ENCODE data around the gene PRRC2A. TPM values are rescaled to one million over a fixed set of nuclear protein-coding genes. Genes with fewer than 3 reads are reported as not detected.
A peak's percentile ranks its signal among the peaks of the same experiment; 100 is the strongest.

The PRRC2A gene
- total RNA-seq, 1 experiment from 2014 or later: 318 TPM

GRCh38 chr6:31581434-31582229, 38.9 kb upstream of the PRRC2A start:
- DNase-seq (ENCODE audit: low read depth, low spot score) (no peak), ATAC-seq (peak; percentile 4; the same call in 1 of the 2 replicates)
- peak overlapping the region; percentile 84 for H3K27ac ChIP-seq (ENCODE audit: low read length)
- intact Hi-C loops (cut with micrococcal nuclease; ENCODE audit: unreplicated experiment): loop anchor here (2.0 kb wide), 1 partner anchor 15 kb away; no protein-coding TSS in a partner anchor
- TF ChIP-seq POLR2AphosphoS5 (IDR thresholded peaks at IDR 0.05; ENCODE audit: low read depth, low read length) (no peak; the same call in 1 of the 2 replicates), SIN3A (IDR thresholded peaks at IDR 0.05; ENCODE audit: borderline replicate concordance, insufficient read depth, low read depth, low read length) (no peak), CTCF (IDR thresholded peaks at IDR 0.05) (no peak), REST (IDR thresholded peaks at IDR 0.05; ENCODE audit: insufficient read depth in 1 of 2, low read depth in 2 of 2, low read length in 1 of 2) (no peak), TCF7L2 (IDR thresholded peaks at IDR 0.05; ENCODE audit: low read depth, low read length) (no peak)
- CTCF ChIA-PET: interaction anchor here (3.0 kb wide), 1 partner anchor 16 kb away, joined by 22 read pairs; no protein-coding TSS in a partner anchor
- no peaks in the 10 kb centered on the region for H3K27me3 ChIP-seq (ENCODE audit: control insufficient read depth, insufficient read depth, low read length)
- BruUV-seq (replicated peaks): no TSS peak
- POLR2A ChIA-PET: no interaction called here
- in situ Hi-C loops (cut with HindIII; ENCODE audit: low pct_unique_long_range_greater_than_20kb, low sequenced_read_pairs): no loop called here
- peaks cover 22% of the 10 kb centered on the region for H3K4me1 ChIP-seq (ENCODE audit: control insufficient read depth, insufficient read depth, low read length)
- H3K36me3 ChIP-seq (ENCODE audit: control insufficient read depth, insufficient read depth, low read length): no peaks in the 10 kb centered on the region
- no peaks in the 10 kb centered on the region for H3K9me3 ChIP-seq (ENCODE audit: control insufficient read depth, insufficient read depth, low read depth, low read length)
- H3K4me3 ChIP-seq (ENCODE audit: low read depth in 2 of 2, low read length in 2 of 2): peak overlapping the region; percentile 78 to 80

DNA sequence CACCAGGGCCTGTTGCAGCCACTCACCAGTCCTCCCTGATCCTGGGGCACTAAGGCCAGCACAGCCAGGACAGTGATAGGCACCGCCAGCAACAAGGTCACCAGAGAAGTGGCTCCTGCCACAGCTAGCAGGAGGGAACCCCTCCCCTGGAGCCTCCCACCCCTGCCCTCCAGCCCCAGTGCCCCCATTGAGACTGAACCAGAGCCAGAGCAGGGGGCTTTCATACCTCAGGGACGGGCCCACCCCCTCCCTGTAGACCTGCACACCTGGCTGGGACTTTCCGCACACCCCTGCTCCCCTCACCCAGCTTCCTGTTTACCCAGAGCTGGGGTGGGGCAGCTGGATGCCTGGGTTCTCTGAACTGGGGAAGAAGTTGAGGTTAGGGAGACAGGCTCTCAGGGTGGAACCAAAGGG, 38.3 kb upstream of the PRRC2A start, which contains the start of gene LTB:
Gene LTB (minus strand): TSS at position 195 of the 414 bp plus-strand sequence. CDS start 7 bp downstream, at position 188.
- intact Hi-C loops (cut with micrococcal nuclease; ENCODE audit: unreplicated experiment) (no loop called here), in situ Hi-C loops (cut with HindIII; ENCODE audit: low pct_unique_long_range_greater_than_20kb, low sequenced_read_pairs) (no loop called here)
- TF ChIP-seq CTCF (IDR thresholded peaks at IDR 0.05): no peak
- no peak for TF ChIP-seq TCF7L2 (IDR thresholded peaks at IDR 0.05; ENCODE audit: low read depth, low read length)
- TF ChIP-seq POLR2AphosphoS5 (IDR thresholded peaks at IDR 0.05; ENCODE audit: low read depth, low read length): no peak; the same call in 1 of the 2 replicates
- no peak for TF ChIP-seq SIN3A (IDR thresholded peaks at IDR 0.05; ENCODE audit: borderline replicate concordance, insufficient read depth, low read depth, low read length)
- no peak for TF ChIP-seq REST (IDR thresholded peaks at IDR 0.05; ENCODE audit: insufficient read depth in 1 of 2, low read depth in 2 of 2, low read length in 1 of 2)
- ATAC-seq (no peak), DNase-seq (ENCODE audit: low read depth, low spot score) (no peak)
- Histone ChIP-seq H3K27me3 (ENCODE audit: control insufficient read depth, insufficient read depth, low read length) (no peaks in the 10 kb centered on the region), H3K9me3 (ENCODE audit: control insufficient read depth, insufficient read depth, low read depth, low read length) (no peaks in the 10 kb centered on the region), H3K27ac (ENCODE audit: low read length) (peak within 1 kb of the TSS; percentile 84), H3K36me3 (ENCODE audit: control insufficient read depth, insufficient read depth, low read length) (no peaks in the 10 kb centered on the region), H3K4me1 (ENCODE audit: control insufficient read depth, insufficient read depth, low read length) (peaks cover 22% of the 10 kb centered on the region), H3K4me3 (ENCODE audit: low read depth in 2 of 2, low read length in 2 of 2) (peak within 1 kb of the TSS; percentile 78 to 80)
- BruUV-seq (replicated peaks): no TSS peak
- ChIA-PET POLR2A (interaction anchor here (0.6 kb wide), 1 partner anchor 27 kb away, joined by 4 read pairs; no protein-coding TSS in a partner anchor), CTCF (interaction anchor here (3.0 kb wide), 1 partner anchor 15 kb away, joined by 22 read pairs; no protein-coding TSS in a partner anchor)

All from Panc1 (cell line).